Loucy (cell line): ENCODE data around the gene COL23A1.

Source experiments
- EZH2phosphoT487 ChIP-seq: fragments of 200-600 bp; IDR thresholded peaks from 2 replicates; pipeline ENCODE4 v1.6.1; 2018; ENCODE audit warnings: antibody characterized with exemption, mild to moderate bottlenecking, moderate library complexity, borderline replicate concordance
- TF ChIP-seq, protein P1 (sequence below): fragments of 200-600 bp; sonication (generic); conservative IDR thresholded peaks from 2 replicates; pipeline ENCODE4 v1.5.1; 2014; ENCODE audit warnings: mild to moderate bottlenecking, antibody characterized with exemption, low read length

GRCh38 chr5:178318382-178318781, 271.8 kb downstream of the COL23A1 start:
- TF ChIP-seq, protein P1, sequence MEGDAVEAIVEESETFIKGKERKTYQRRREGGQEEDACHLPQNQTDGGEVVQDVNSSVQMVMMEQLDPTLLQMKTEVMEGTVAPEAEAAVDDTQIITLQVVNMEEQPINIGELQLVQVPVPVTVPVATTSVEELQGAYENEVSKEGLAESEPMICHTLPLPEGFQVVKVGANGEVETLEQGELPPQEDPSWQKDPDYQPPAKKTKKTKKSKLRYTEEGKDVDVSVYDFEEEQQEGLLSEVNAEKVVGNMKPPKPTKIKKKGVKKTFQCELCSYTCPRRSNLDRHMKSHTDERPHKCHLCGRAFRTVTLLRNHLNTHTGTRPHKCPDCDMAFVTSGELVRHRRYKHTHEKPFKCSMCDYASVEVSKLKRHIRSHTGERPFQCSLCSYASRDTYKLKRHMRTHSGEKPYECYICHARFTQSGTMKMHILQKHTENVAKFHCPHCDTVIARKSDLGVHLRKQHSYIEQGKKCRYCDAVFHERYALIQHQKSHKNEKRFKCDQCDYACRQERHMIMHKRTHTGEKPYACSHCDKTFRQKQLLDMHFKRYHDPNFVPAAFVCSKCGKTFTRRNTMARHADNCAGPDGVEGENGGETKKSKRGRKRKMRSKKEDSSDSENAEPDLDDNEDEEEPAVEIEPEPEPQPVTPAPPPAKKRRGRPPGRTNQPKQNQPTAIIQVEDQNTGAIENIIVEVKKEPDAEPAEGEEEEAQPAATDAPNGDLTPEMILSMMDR: no peak
- no peak for TF ChIP-seq EZH2phosphoT487
